Chondrocyte (in vitro differentiated cells): ENCODE results near the gene ANKRD13D. TPM values are rescaled to one million over a fixed set of nuclear protein-coding genes. Genes with fewer than 3 reads are reported as not detected.

Source experiments
- DNase-seq: peaks from one replicate; pipeline ENCODE4 v3.0.0; 2021; ENCODE audit warnings: mixed read lengths, low spot score
- H3K27ac Mint-ChIP-seq: one replicate; pipeline ENCODE4 v1.8.0; 2021; ENCODE audit warnings: mild to moderate bottlenecking, moderate library complexity, mixed read lengths; ENCODE audit not compliant: unreplicated experiment
- H3K27me3 Mint-ChIP-seq: 2 replicates; pipeline ENCODE4 v1.8.0; 2021; ENCODE audit warnings: low read depth, mixed read lengths
- H3K36me3 Mint-ChIP-seq: 2 replicates; pipeline ENCODE4 v1.8.0; 2021; ENCODE audit warnings: low read depth, mixed read lengths
- H3K4me1 Mint-ChIP-seq: 2 replicates; pipeline ENCODE4 v1.8.0; 2021; ENCODE audit warnings: low read depth, mild to moderate bottlenecking, mixed read lengths
- H3K4me3 Mint-ChIP-seq: one replicate; pipeline ENCODE4 v1.8.0; 2021; ENCODE audit warnings: mild to moderate bottlenecking, moderate library complexity, mixed read lengths; ENCODE audit not compliant: unreplicated experiment
- H3K9me3 Mint-ChIP-seq: 2 replicates; pipeline ENCODE4 v1.8.0; 2021; ENCODE audit warnings: low read depth, mixed read lengths
- CTCF ChIP-seq: fragments of 200-600 bp; sonication (generic); IDR thresholded peaks from 2 replicates; pipeline ENCODE4 v1.5.0; 2021; ENCODE audit warnings: antibody characterized with exemption, mild to moderate bottlenecking, moderate library complexity
- total RNA-seq: library from RNA; stranded (reverse); gene quantifications from 3 replicates; pipeline ENCODE4 v1.2.1, GENCODE V29; 2021

Gene ANKRD13D
- total RNA-seq, 1 donor from 2014 or later: 40.0 TPM

- H3K27me3 Mint-ChIP-seq: no peaks in the 10 kb centered on the region
- H3K4me3 Mint-ChIP-seq: peak within 1 kb of the TSS; percentile 68
- peaks cover 21% of the 10 kb centered on the region for H3K4me1 Mint-ChIP-seq
- H3K27ac Mint-ChIP-seq: peak within 1 kb of the TSS; percentile 45
- no peaks in the 10 kb centered on the region for H3K9me3 Mint-ChIP-seq
- DNase-seq: peak; percentile 91
- H3K36me3 Mint-ChIP-seq: peaks cover 7% of the 10 kb centered on the region
- TF ChIP-seq CTCF: peak; percentile 14
Measured at GRCh38 chr11:67303132-67303834, 14.2 kb downstream of the ANKRD13D start, which contains the start of gene SSH3. Gene SSH3, plus strand, starts transcription at chr11:67303530. Its CDS starts 96 bp downstream, at chr11:67303626.

GRCh38 chr11:67303835-67304411 is 14.8 kb downstream of the ANKRD13D start:
- peak; percentile 88 for DNase-seq
- no peak for TF ChIP-seq CTCF
- H3K27ac Mint-ChIP-seq: no peak overlapping the region
- peak overlapping the region; percentile 68 for H3K4me3 Mint-ChIP-seq
- no peaks in the 10 kb centered on the region for H3K27me3 Mint-ChIP-seq
- no peaks in the 10 kb centered on the region for H3K9me3 Mint-ChIP-seq
- peaks cover 21% of the 10 kb centered on the region for H3K4me1 Mint-ChIP-seq
- H3K36me3 Mint-ChIP-seq: peaks cover 2% of the 10 kb centered on the region

GRCh38 chr11:67304511-67305113 is 15.5 kb downstream of the ANKRD13D start:
- peaks cover 21% of the 10 kb centered on the region for H3K4me1 Mint-ChIP-seq
- H3K27ac Mint-ChIP-seq: no peak overlapping the region
- DNase-seq: peak; percentile 75
- TF ChIP-seq CTCF: no peak
- peaks cover 2% of the 10 kb centered on the region for H3K36me3 Mint-ChIP-seq
- no peaks in the 10 kb centered on the region for H3K27me3 Mint-ChIP-seq
- H3K9me3 Mint-ChIP-seq: no peaks in the 10 kb centered on the region
- peak overlapping the region; percentile 68 for H3K4me3 Mint-ChIP-seq

GRCh38 chr11:67306769-67307544 is 17.9 kb downstream of the ANKRD13D start:
- Mint-ChIP-seq H3K9me3 (no peaks in the 10 kb centered on the region), H3K36me3 (peaks cover 4% of the 10 kb centered on the region), H3K27ac (no peak overlapping the region), H3K4me1 (peaks cover 21% of the 10 kb centered on the region), H3K27me3 (no peaks in the 10 kb centered on the region), H3K4me3 (no peak overlapping the region)
- DNase-seq: peak; percentile 85
- no peak for TF ChIP-seq CTCF

- Mint-ChIP-seq H3K4me3 (no peak overlapping the region), H3K27me3 (no peaks in the 10 kb centered on the region), H3K27ac (no peak overlapping the region), H3K4me1 (peaks cover 15% of the 10 kb centered on the region), H3K9me3 (no peaks in the 10 kb centered on the region), H3K36me3 (peaks cover 4% of the 10 kb centered on the region)
- no peak for TF ChIP-seq CTCF
- DNase-seq: peak; percentile 88
Measured at GRCh38 chr11:67307545-67308001, 18.5 kb downstream of the ANKRD13D start.
